Gastroesophageal sphincter (tissue), 4 donors: ENCODE data around the gene EPHA6. TPM values are rescaled to one million over a fixed set of nuclear protein-coding genes. Genes with fewer than 3 reads are reported as not detected.

ENCODE experiments used
- ATAC-seq: fragments of 150-250 bp; one replicate; pipeline ENCODE4 v1.9.1; 2016; ENCODE audit warnings: mild to moderate bottlenecking, moderate library complexity
- H3K27ac ChIP-seq, 4 donors: fragments of 200-600 bp; sonication (generic) in 3 of 4; 1 replicate in 3 of 4; 2 replicates in 1 of 4; pipeline ENCODE4 v1.5.1; 2016 to 2019
- H3K27me3 ChIP-seq: fragments of 200-600 bp; sonication (generic); one replicate; pipeline ENCODE4 v1.5.1; 2019
- H3K36me3 ChIP-seq, 2 donors: fragments of 200-600 bp; sonication (generic); one replicate each; pipeline ENCODE4 v1.5.1; 2019; ENCODE audit warnings: control low read depth in 1 of 2
- H3K4me1 ChIP-seq, 3 donors: fragments of 200-600 bp; sonication (generic); 1 replicate in 2 of 3; 2 replicates in 1 of 3; pipeline ENCODE4 v1.5.1; 2016 to 2019; ENCODE audit warnings: control low read depth in 2 of 3
- H3K4me3 ChIP-seq, 2 donors: fragments of 200-600 bp; sonication (generic); one replicate each; pipeline ENCODE4 v1.5.1; 2019; ENCODE audit warnings: mild to moderate bottlenecking in 1 of 2, moderate library complexity in 1 of 2
- H3K9me3 ChIP-seq, 3 donors: fragments of 200-600 bp; sonication (generic); one replicate each; pipeline ENCODE4 v1.5.1; 2017 to 2019; ENCODE audit warnings: control low read depth in 2 of 3
- CTCF ChIP-seq, 4 experiments: fragments of 200-600 bp in 2 of 4; fragments of 450-650 bp in 2 of 4; sonication (generic) in 1 of 4; IDR thresholded peaks; one replicate each; pipeline ENCODE4 v1.5.1; 2017 to 2019; ENCODE audit warnings: antibody characterized with exemption in 4 of 4, mild to moderate bottlenecking in 2 of 4, moderate library complexity in 2 of 4
- EP300 ChIP-seq: sonication (generic); formaldehyde crosslinking; IDR thresholded peaks from one replicate; pipeline ENCODE4 v1.6.1; 2017; ENCODE audit warnings: antibody characterized with exemption, mild to moderate bottlenecking
- POLR2A ChIP-seq, 2 donors: fragments of 450-650 bp; IDR thresholded peaks; one replicate each; pipeline ENCODE4 v1.6.1; 2017; ENCODE audit warnings: antibody characterized with exemption in 2 of 2, mild to moderate bottlenecking in 2 of 2, moderate library complexity in 1 of 2
- POLR2AphosphoS5 ChIP-seq: sonication (generic); formaldehyde crosslinking; IDR thresholded peaks from one replicate; pipeline ENCODE4 v1.6.1; 2017; ENCODE audit warnings: antibody characterized with exemption
- WGBS, 2 donors: methylation state at CpG; one replicate each; pipeline ENCODE4 v1.1.5; 2018; ENCODE audit warnings: low coverage in 1 of 2; 5-methylcytosine and 5-hydroxymethylcytosine counted together
- total RNA-seq, 4 donors: library from RNA; depleted of rRNA; stranded (reverse); fragments of >200 nt; gene quantifications; one replicate each; pipeline ENCODE4 v1.1.0, GENCODE V29; 2016

Gene EPHA6
- total RNA-seq, 4 donors from 2014 or later = 1.6 to 4.2 (median 2.9) TPM

GRCh38 chr3:97425002-97425401, 610.6 kb downstream of the EPHA6 start:
- WGBS, 2 donors = no CpG with 5 or more reads among the region's 6 CpGs
- Histone ChIP-seq H3K27me3 (no peaks in the 10 kb centered on the region), H3K4me3 (no peak overlapping the region), H3K27ac (no peak overlapping the region), H3K36me3 (no peaks in the 10 kb centered on the region), H3K9me3 (peaks cover 0 to 12% (median 0%) of the 10 kb centered on the region in 3 donors), H3K4me1 (no peaks in the 10 kb centered on the region)
- TF ChIP-seq POLR2A (IDR thresholded peaks at IDR 0.05) (no peak), CTCF (IDR thresholded peaks at IDR 0.05) (no peak), POLR2AphosphoS5 (no peak), EP300 (no peak)
- ATAC-seq = no peak

GRCh38 chr3:97430601-97431000, 616.2 kb downstream of the EPHA6 start:
- no peaks in the 10 kb centered on the region for H3K4me1 ChIP-seq
- no peak for ATAC-seq
- no peak overlapping the region for H3K4me3 ChIP-seq
- no peaks in the 10 kb centered on the region for H3K27me3 ChIP-seq
- TF ChIP-seq POLR2AphosphoS5 = no peak
- no peak for TF ChIP-seq CTCF (IDR thresholded peaks at IDR 0.05)
- no peak for TF ChIP-seq EP300
- no peak for TF ChIP-seq POLR2A (IDR thresholded peaks at IDR 0.05)
- peaks cover 0 to 3% (median 0%) of the 10 kb centered on the region in 3 donors for H3K9me3 ChIP-seq
- no peak overlapping the region for H3K27ac ChIP-seq
- no peaks in the 10 kb centered on the region for H3K36me3 ChIP-seq
- 60 to 78% methylated on average over 1 to 2 of the region's 2 CpGs for WGBS, 2 donors

- H3K36me3 ChIP-seq = no peaks in the 10 kb centered on the region
- no peak overlapping the region for H3K27ac ChIP-seq
- H3K9me3 ChIP-seq = no peaks in the 10 kb centered on the region
- no peak for ATAC-seq
- no peaks in the 10 kb centered on the region for H3K4me1 ChIP-seq
- WGBS, 2 donors = 92 to 93% methylated on average over 2 of the region's 2 CpGs
- no peaks in the 10 kb centered on the region for H3K27me3 ChIP-seq
- no peak overlapping the region for H3K4me3 ChIP-seq
- no peak for TF ChIP-seq POLR2A (IDR thresholded peaks at IDR 0.05)
- TF ChIP-seq CTCF (IDR thresholded peaks at IDR 0.05) = no peak
- no peak for TF ChIP-seq POLR2AphosphoS5
- no peak for TF ChIP-seq EP300
Measured at GRCh38 chr3:97432914-97433313, 618.5 kb downstream of the EPHA6 start.

- Histone ChIP-seq H3K4me3 (no peak overlapping the region), H3K4me1 (no peaks in the 10 kb centered on the region), H3K36me3 (no peaks in the 10 kb centered on the region), H3K9me3 (no peaks in the 10 kb centered on the region), H3K27ac (no peak overlapping the region), H3K27me3 (no peaks in the 10 kb centered on the region)
- WGBS, 2 donors = 62 to 94% methylated on average over 1 of the region's 1 CpG
- no peak for TF ChIP-seq CTCF (IDR thresholded peaks at IDR 0.05)
- TF ChIP-seq EP300 = no peak
- TF ChIP-seq POLR2A (IDR thresholded peaks at IDR 0.05) = no peak
- no peak for TF ChIP-seq POLR2AphosphoS5
- ATAC-seq = no peak
Measured at GRCh38 chr3:97438131-97438530, 623.7 kb downstream of the EPHA6 start.

GRCh38 chr3:97439373-97439772, 625.0 kb downstream of the EPHA6 start:
- ATAC-seq = no peak
- no peaks in the 10 kb centered on the region for H3K4me1 ChIP-seq
- H3K9me3 ChIP-seq = no peaks in the 10 kb centered on the region
- H3K4me3 ChIP-seq = no peak overlapping the region
- no peaks in the 10 kb centered on the region for H3K27me3 ChIP-seq
- WGBS, 2 donors = 100% methylated on average over 1 of the region's 1 CpG
- H3K27ac ChIP-seq = no peak overlapping the region
- no peaks in the 10 kb centered on the region for H3K36me3 ChIP-seq
- TF ChIP-seq CTCF (IDR thresholded peaks at IDR 0.05) (no peak), POLR2AphosphoS5 (no peak), POLR2A (IDR thresholded peaks at IDR 0.05) (no peak), EP300 (no peak)
